HG02943 (cell line): ENCODE measurements around the gene PDGFD.
"Not testable (repeated sequence)": the region's sequence is repeated elsewhere in the genome, so short reads cannot be mapped to it uniquely, and the experiment has no call there.

Source experiments
- ATAC-seq: cut with Tn5 transposase; IDR thresholded peaks from one replicate; pipeline ENCODE4 v1.9.1; 2021; ENCODE audit warnings: mild to moderate bottlenecking, low read depth, moderate library complexity; ENCODE audit not compliant: unreplicated experiment

Gene PDGFD

GRCh38 chr11:104060004-104060794 lies 103.7 kb downstream of the PDGFD start:
- ATAC-seq: no peak

- ATAC-seq: no peak
Measured at GRCh38 chr11:104058680-104059079, 105.3 kb downstream of the PDGFD start.

DNA sequence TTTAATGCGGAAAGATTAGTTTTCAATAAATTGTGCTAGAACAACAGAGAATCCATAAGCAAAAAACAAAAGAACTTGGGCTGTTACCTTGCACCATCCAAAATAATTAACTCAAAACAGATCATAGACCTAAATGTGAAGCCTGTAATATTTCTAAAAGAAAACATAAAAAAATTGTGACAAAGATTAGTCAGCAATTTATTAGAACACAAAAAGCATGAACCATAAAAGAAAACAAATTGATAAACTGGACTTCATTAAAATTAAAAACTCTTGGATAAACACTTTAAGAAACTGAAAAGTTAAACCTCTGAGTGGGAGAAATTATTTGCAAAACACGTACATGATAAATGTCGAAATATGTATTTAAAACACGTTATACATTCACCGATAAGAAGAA lies 106.0 kb downstream of the PDGFD start:
- no peak for ATAC-seq

- no peak for ATAC-seq
Measured at GRCh38 chr11:104055596-104055995, 108.4 kb downstream of the PDGFD start.

- no peak for ATAC-seq
Measured at GRCh38 chr11:104054911-104055529, 108.9 kb downstream of the PDGFD start.

- no peak for ATAC-seq
Measured at GRCh38 chr11:104053743-104054478, 110.0 kb downstream of the PDGFD start.

GRCh38 chr11:104051778-104052177 lies 112.2 kb downstream of the PDGFD start:
- no peak for ATAC-seq

DNA sequence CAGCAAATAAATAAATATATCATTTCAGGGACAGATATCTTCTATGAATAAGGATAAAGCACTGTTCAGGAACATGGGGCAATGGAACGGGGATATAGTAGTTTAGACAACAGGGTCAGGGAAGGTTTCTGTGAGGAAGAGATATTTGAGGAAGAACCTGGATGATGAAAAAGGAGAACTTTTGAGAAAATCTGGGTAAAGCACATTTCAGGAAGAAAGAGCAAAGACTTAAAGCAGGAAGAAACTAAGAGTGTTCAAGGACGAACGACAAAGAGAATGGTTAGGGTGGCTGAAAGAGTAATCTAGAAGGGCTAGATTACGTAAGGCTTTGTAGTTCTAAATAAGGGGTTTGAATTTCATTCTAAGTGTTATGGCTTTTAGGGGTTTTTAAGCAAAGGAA lies 114.8 kb downstream of the PDGFD start:
- ATAC-seq: no peak

- ATAC-seq: not testable (repeated sequence)
Measured at GRCh38 chr11:104046858-104047257, 117.1 kb downstream of the PDGFD start.

DNA sequence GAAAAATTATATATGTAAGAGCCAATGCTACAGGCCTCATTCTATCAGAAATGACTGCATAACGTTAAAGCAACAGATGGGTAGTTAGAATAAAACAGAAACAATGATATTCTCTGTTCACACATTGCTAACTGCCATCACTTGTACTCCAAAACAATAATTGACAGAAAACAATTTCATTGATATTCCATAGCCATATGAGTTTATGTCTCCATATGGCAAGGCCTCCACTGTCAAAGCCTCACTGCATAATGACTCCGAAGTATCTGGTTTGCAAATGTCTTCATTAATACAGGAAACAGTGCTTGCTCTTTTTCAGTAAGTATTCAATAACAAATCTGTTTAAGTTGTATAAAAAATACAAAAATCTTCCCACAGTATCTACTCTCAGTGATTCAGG lies 117.6 kb downstream of the PDGFD start:
- no peak for ATAC-seq

DNA sequence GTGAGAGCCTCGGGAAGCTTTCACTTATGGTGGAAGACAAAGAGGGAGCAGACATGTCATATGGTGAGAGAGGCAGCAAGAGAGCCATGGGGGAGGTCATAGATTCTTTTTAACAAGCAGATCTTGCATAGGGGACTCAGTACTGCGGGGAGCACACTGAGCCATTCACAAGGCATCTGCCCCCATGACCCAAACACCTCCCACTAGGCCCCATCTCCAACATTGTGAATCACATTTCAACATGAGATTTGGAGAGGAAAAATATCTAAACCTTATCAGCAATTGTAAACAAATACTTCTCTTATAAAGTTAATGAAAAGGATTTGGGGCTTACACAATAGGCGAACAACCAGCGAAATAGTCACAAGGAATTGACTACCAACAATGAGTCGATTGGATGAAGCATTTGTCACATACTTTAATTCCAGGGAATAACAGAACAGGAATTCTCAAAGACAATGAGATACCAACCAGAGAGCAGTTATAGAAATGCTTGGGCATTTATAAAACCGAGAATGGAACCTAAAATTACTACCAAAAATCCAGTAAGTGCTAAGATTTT lies 120.2 kb downstream of the PDGFD start:
- ATAC-seq: no peak

DNA sequence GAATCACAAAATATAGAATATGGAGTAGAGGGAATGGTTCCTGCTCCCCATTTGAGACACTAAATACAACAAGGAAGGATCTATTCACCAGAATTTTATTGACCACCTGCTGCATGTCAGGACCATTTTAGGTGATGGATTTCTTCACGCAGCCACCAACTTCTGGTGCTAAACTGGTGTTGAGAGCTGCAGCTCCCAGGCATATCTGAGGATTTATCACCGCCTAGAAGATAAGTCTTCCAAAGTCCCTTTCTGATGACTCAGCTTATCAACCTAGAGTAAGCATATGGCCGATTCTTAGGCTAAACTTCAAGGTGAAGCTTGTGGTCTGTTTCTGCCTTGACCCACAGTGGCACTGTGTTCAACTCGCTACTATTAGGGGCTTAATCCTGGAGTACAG lies 120.8 kb downstream of the PDGFD start:
- no peak for ATAC-seq

- no peak for ATAC-seq
Measured at GRCh38 chr11:104041792-104042191, 122.2 kb downstream of the PDGFD start.

GRCh38 chr11:104036995-104037394 lies 127.0 kb downstream of the PDGFD start:
- ATAC-seq: no peak

DNA sequence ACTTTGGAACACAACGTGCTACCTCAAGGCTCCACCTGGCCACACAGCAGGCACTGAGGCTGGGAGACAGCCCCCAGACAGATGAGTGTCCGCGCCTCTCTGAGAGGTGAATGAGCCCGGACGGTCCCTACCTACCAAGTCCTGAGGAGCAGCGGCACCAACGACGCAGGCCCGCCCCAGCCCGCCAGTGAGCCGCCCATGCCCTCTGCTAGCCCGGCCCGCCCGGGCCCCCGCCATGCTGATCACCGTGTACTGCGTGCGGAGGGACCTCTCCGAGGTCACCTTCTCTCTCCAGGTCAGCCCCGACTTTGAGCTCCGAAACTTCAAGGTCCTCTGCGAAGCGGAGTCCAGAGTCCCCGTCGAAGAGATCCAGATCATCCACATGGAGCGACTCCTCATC lies 127.4 kb downstream of the PDGFD start, which contains the start of gene DDI1:
Gene DDI1, plus strand, starts transcription at position 53 of the 400 bp plus-strand sequence. Its CDS starts 183 bp downstream, at position 236.
- no peak for ATAC-seq

GRCh38 chr11:104033561-104033960 lies 130.4 kb downstream of the PDGFD start:
- no peak for ATAC-seq

DNA sequence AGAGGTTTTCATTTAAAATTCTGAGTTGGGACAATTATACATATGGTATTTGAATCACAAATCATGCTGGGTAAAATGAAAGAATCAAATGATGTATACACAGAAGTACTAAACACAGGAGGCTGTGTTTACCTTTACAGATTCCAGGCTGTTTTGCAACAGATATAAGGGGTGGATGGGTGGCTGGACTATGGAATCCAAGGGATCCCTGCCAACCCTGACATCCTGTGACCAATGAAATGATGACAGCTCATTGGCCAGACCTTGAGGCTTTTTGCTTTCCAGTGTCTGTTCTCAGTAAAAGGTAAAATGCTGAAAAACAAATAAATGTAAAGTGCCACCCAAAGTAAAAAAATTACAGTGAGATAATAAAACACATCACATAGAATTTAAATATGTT lies 130.8 kb downstream of the PDGFD start:
- no peak for ATAC-seq

DNA sequence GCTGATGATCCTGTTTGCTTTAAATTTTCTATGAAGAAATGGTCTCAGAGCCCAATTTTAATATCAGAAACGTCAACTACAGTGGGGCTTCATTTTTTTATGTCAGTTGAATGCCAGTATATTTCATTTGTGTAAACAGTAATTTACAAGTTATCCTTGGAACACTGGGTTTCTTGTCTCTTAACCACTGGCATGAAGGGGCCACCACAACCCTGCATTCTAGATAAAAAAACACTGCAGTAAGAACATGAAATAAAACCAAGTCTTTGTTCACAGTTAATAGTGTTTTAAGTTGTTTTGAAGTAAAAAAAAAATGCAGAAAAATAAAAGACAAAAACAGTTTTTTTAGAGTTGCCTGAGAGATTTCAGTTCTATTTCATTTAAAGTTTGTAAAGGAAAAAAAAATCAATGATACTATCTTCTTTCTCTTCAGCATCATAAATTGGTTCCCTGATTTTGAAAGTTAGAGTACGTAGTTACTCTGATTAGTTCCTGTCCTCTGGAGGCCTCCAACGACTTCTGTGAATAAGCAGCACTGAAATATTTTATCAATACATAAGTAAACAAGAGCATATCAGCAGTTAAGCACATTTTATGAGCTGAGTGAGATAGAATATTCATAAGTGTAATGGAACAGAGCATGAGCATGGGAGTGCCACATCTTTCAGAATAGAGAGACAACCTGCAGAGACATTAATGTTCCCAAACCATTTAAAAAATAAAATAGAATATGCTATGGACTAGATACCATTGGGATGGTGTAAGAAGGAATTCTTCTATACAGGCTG lies 135.3 kb downstream of the PDGFD start:
- ATAC-seq: no peak

DNA sequence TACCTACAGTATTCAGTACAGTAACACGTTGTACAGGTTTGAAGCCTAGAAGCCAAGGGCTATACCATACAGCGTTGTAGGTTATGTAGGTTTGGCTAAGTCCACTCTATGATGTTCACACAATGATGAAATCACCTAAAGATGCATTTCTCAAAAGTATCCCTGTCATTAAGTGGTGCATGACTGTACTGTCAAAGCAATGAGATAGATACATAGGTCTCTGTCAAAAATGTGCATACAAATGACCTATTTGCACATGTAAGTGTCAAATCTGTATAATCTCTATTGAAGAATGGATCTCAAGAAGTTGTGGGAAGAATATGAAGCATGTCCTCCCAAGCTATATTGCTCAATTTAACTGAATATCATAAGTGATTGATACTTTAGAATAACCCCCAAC lies 139.4 kb downstream of the PDGFD start:
- no peak for ATAC-seq
